ENCODE results near the gene OGFOD2.

The OGFOD2 gene

DNA sequence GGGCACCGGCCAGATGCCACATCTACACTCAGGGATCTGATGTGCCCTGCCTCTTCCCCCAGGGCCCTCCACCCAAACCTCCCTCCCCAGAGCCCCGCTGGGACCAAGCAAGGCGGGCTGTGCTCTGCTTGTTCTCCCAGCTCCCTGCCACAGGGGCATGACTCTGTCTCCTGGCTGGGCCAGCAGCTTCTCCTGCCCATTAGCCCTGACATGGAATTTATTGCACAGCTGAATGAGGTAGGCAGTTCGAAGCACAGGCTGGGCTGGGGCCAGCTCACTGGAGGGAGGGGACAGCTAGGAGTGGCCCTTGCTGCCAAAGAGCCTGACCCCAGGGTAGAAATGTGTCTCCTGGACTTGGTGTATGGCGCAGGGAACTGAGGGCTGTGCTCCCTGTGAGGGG is 47.8 kb downstream of the OGFOD2 start:
- Histone ChIP-seq H2AFZ (ENCODE audit: low read length) (no peak overlapping the region), H3K4me2 (ENCODE audit: low read depth, low read length) (no peak overlapping the region), H3K4me1 (ENCODE audit: low read length) (no peaks in the 10 kb centered on the region), H3K4me3 (ENCODE audit: low read length) (no peak overlapping the region), H3K36me3 (replicated peaks; ENCODE audit: insufficient read depth, low read length) (no peaks in the 10 kb centered on the region), H3F3A (ENCODE audit: insufficient read depth, low read length) (no peaks in the 10 kb centered on the region), H3K79me2 (ENCODE audit: low read length) (no peaks in the 10 kb centered on the region), H3K9ac (ENCODE audit: low read length) (no peak overlapping the region), H3K27ac (ENCODE audit: low read length) (no peak overlapping the region), H3K9me3 (replicated peaks; ENCODE audit: insufficient read depth, low read length) (no peaks in the 10 kb centered on the region), H3K9me2 (replicated peaks; ENCODE audit: insufficient read depth, low read length) (no peaks in the 10 kb centered on the region), H4K20me1 (ENCODE audit: insufficient read depth, low read length) (no peaks in the 10 kb centered on the region), H3K27me3 (replicated peaks; ENCODE audit: insufficient read depth, low read length) (no peaks in the 10 kb centered on the region)
- TF ChIP-seq, protein P1, sequence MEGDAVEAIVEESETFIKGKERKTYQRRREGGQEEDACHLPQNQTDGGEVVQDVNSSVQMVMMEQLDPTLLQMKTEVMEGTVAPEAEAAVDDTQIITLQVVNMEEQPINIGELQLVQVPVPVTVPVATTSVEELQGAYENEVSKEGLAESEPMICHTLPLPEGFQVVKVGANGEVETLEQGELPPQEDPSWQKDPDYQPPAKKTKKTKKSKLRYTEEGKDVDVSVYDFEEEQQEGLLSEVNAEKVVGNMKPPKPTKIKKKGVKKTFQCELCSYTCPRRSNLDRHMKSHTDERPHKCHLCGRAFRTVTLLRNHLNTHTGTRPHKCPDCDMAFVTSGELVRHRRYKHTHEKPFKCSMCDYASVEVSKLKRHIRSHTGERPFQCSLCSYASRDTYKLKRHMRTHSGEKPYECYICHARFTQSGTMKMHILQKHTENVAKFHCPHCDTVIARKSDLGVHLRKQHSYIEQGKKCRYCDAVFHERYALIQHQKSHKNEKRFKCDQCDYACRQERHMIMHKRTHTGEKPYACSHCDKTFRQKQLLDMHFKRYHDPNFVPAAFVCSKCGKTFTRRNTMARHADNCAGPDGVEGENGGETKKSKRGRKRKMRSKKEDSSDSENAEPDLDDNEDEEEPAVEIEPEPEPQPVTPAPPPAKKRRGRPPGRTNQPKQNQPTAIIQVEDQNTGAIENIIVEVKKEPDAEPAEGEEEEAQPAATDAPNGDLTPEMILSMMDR (IDR thresholded peaks at IDR 0.05; ENCODE audit: low read length), result no peak
- no peak for TF ChIP-seq EZH2 (optimal IDR thresholded peaks at IDR 0.05; ENCODE audit: low read depth, low read length)
- no peak for TF ChIP-seq EZH2phosphoT487 (IDR thresholded peaks at IDR 0.05; ENCODE audit: low read length)
- DNase-seq, result no peak

DNA sequence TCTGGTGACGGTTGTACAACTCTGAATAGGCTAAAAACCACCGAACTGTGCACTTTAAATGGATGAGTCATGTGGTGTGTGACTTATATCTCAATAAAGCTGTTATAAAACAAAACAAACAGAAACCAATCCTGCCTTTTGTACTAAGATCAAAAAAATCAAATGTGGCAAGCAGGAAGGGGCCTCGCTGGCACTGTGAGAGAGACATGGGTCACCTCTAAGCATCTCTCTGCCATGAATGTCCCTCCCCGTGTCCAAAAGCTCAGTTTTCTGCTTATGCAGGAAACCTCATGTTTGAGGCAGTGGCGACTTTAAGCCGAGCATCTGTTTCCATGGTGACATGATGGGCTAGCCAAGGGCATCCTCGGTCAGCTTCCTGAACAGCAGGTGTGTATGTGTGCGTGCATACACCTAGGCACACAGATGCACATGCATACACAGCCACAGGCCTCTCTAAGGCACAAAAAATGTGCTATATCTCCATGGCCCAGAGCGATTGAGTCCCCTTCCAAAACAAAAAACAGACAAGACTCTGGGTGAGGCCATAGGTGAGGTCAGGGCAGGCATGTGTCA is 49.9 kb downstream of the OGFOD2 start:
- no peaks in the 10 kb centered on the region for H3K9me3 ChIP-seq (replicated peaks; ENCODE audit: insufficient read depth, low read length)
- H3K4me2 ChIP-seq (ENCODE audit: low read depth, low read length), result no peak overlapping the region
- no peaks in the 10 kb centered on the region for H4K20me1 ChIP-seq (ENCODE audit: insufficient read depth, low read length)
- no peaks in the 10 kb centered on the region for H3K4me1 ChIP-seq (ENCODE audit: low read length)
- TF ChIP-seq, protein P1 (IDR thresholded peaks at IDR 0.05; ENCODE audit: low read length), result no peak
- no peak for TF ChIP-seq EZH2 (optimal IDR thresholded peaks at IDR 0.05; ENCODE audit: low read depth, low read length)
- no peak for TF ChIP-seq EZH2phosphoT487 (IDR thresholded peaks at IDR 0.05; ENCODE audit: low read length)
- H3K27me3 ChIP-seq (replicated peaks; ENCODE audit: insufficient read depth, low read length), result no peaks in the 10 kb centered on the region
- H3K79me2 ChIP-seq (ENCODE audit: low read length), result no peaks in the 10 kb centered on the region
- H2AFZ ChIP-seq (ENCODE audit: low read length), result no peak overlapping the region
- DNase-seq, result no peak
- no peaks in the 10 kb centered on the region for H3F3A ChIP-seq (ENCODE audit: insufficient read depth, low read length)
- no peaks in the 10 kb centered on the region for H3K9me2 ChIP-seq (replicated peaks; ENCODE audit: insufficient read depth, low read length)
- no peaks in the 10 kb centered on the region for H3K36me3 ChIP-seq (replicated peaks; ENCODE audit: insufficient read depth, low read length)
- H3K27ac ChIP-seq (ENCODE audit: low read length), result no peak overlapping the region
- no peak overlapping the region for H3K9ac ChIP-seq (ENCODE audit: low read length)
- H3K4me3 ChIP-seq (ENCODE audit: low read length), result no peak overlapping the region

DNA sequence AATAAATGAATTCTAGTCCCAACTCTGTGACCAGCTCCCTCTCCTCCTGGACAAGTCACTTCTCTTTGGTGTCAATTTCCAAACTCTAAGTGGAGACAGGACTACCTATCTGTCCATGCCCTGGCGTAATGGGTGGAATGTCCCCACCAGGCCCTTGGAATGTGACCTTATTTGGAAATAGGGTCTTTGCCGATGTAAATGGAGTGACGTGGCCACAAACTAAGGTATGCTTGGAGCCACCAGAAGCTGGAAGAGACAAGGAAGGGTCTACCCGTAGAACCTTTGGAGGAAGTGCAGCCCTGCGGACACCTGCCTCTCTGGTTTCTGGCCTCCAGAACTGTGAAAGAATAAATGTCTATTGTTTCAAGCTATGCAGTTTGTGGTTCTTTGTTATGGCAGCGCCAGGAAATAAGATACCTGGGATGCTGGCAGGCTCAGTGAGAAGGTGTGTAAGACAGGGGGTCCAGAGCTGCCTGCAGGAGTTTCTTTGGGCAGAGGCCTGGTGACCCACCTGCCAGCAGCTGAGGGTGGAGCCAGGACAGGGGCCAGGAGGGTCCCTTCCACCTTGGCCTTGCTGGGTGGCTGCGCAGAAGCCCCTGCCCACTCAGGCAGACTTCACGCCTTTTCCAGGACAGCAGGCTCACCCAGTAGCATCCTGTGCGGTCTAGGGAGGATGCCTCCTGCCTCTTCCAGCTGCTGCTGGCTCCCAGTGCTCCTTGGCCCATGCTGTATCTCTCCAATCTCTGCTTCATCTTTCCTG is 51.2 kb downstream of the OGFOD2 start:
- TF ChIP-seq EZH2 (optimal IDR thresholded peaks at IDR 0.05; ENCODE audit: low read depth, low read length) (no peak), EZH2phosphoT487 (IDR thresholded peaks at IDR 0.05; ENCODE audit: low read length) (no peak)
- TF ChIP-seq, protein P1 (IDR thresholded peaks at IDR 0.05; ENCODE audit: low read length), result no peak

More for the DNA sequence above, 51.2 kb downstream of the OGFOD2 start:
- no peak for DNase-seq
- H4K20me1 ChIP-seq (ENCODE audit: insufficient read depth, low read length), result no peaks in the 10 kb centered on the region
- no peaks in the 10 kb centered on the region for H3K9me2 ChIP-seq (replicated peaks; ENCODE audit: insufficient read depth, low read length)
- no peaks in the 10 kb centered on the region for H3K9me3 ChIP-seq (replicated peaks; ENCODE audit: insufficient read depth, low read length)
- no peaks in the 10 kb centered on the region for H3K4me1 ChIP-seq (ENCODE audit: low read length)
- no peak overlapping the region for H3K27ac ChIP-seq (ENCODE audit: low read length)
- no peak overlapping the region for H3K4me3 ChIP-seq (ENCODE audit: low read length)
- no peak overlapping the region for H2AFZ ChIP-seq (ENCODE audit: low read length)
- H3K36me3 ChIP-seq (replicated peaks; ENCODE audit: insufficient read depth, low read length), result no peaks in the 10 kb centered on the region
- no peaks in the 10 kb centered on the region for H3F3A ChIP-seq (ENCODE audit: insufficient read depth, low read length)
- H3K79me2 ChIP-seq (ENCODE audit: low read length), result no peaks in the 10 kb centered on the region
- no peak overlapping the region for H3K4me2 ChIP-seq (ENCODE audit: low read depth, low read length)
- no peaks in the 10 kb centered on the region for H3K27me3 ChIP-seq (replicated peaks; ENCODE audit: insufficient read depth, low read length)
- no peak overlapping the region for H3K9ac ChIP-seq (ENCODE audit: low read length)

Data from MM.1S (cell line).